Measurements from ENCODE around the gene SLC16A7.

Gene SLC16A7

GRCh38 chr12:59717436-59717835, 121.6 kb downstream of the SLC16A7 start:
- H3K36me3 ChIP-seq, result peaks cover 0 to 56% (median 5%) of the 10 kb centered on the region in 11 experiments; a peak in 9 of 22 replicates
- H4K20me1 ChIP-seq, result no peaks in the 10 kb centered on the region
- no peak overlapping the region for H3K27ac ChIP-seq
- H3K27me3 ChIP-seq, result no peaks in the 10 kb centered on the region
- H3K4me2 ChIP-seq, result no peak overlapping the region
- H3K9ac ChIP-seq, result no peak overlapping the region
- H3K4me3 ChIP-seq, result no peak overlapping the region
- no peaks in the 10 kb centered on the region; a peak in 2 of 22 replicates for H3K9me3 ChIP-seq (replicated peaks in 1 of 11)
- no peak for TF ChIP-seq Cebpa-rat (IDR thresholded peaks at IDR 0.05)
- H3K4me1 ChIP-seq, result no peaks in the 10 kb centered on the region

GRCh38 chr12:59719701-59720100, 123.9 kb downstream of the SLC16A7 start:
- Histone ChIP-seq H3K4me1 (no peaks in the 10 kb centered on the region), H3K9me3 (replicated peaks in 1 of 11) (no peaks in the 10 kb centered on the region), H3K4me2 (no peak overlapping the region), H3K27me3 (no peaks in the 10 kb centered on the region), H3K36me3 (peaks cover 0 to 34% (median 0%) of the 10 kb centered on the region in 11 experiments; a peak in 7 of 22 replicates), H3K4me3 (no peak overlapping the region), H3K9ac (no peak overlapping the region), H3K27ac (no peak overlapping the region), H4K20me1 (no peaks in the 10 kb centered on the region)
- TF ChIP-seq Cebpa-rat (IDR thresholded peaks at IDR 0.05), result no peak

- 0 out of 22 replicates have a peak, but pooled peaks cover 0 to 3% (median 0%) of the 10 kb centered on the region in 11 experiments for H4K20me1 ChIP-seq
- no peak overlapping the region for H3K9ac ChIP-seq
- H3K9me3 ChIP-seq (replicated peaks in 1 of 11), result no peaks in the 10 kb centered on the region
- TF ChIP-seq Cebpa-rat (IDR thresholded peaks at IDR 0.05), result no peak
- H3K4me2 ChIP-seq, result no peak overlapping the region
- peaks cover 0 to 24% (median 0%) of the 10 kb centered on the region in 11 experiments; a peak in 3 of 22 replicates for H3K36me3 ChIP-seq
- H3K4me1 ChIP-seq, result no peaks in the 10 kb centered on the region
- no peaks in the 10 kb centered on the region for H3K27me3 ChIP-seq
- H3K27ac ChIP-seq, result no peak overlapping the region
- no peak overlapping the region for H3K4me3 ChIP-seq
Observed at GRCh38 chr12:59723520-59723919, 127.7 kb downstream of the SLC16A7 start.

GRCh38 chr12:59724011-59724695, 128.3 kb downstream of the SLC16A7 start:
- H3K27ac ChIP-seq, result no peak overlapping the region
- H3K4me2 ChIP-seq, result no peak overlapping the region
- no peak overlapping the region for H3K4me3 ChIP-seq
- H4K20me1 ChIP-seq, result 0 out of 22 replicates have a peak, but pooled peaks cover 0 to 4% (median 0%) of the 10 kb centered on the region in 11 experiments
- H3K4me1 ChIP-seq, result no peaks in the 10 kb centered on the region
- no peak for TF ChIP-seq Cebpa-rat (IDR thresholded peaks at IDR 0.05)
- no peak overlapping the region for H3K9ac ChIP-seq
- H3K9me3 ChIP-seq (replicated peaks in 1 of 11), result no peaks in the 10 kb centered on the region
- H3K36me3 ChIP-seq, result peaks cover 0 to 30% (median 0%) of the 10 kb centered on the region in 11 experiments; a peak in 3 of 22 replicates
- H3K27me3 ChIP-seq, result no peaks in the 10 kb centered on the region

GRCh38 chr12:59733200-59733599, 137.4 kb downstream of the SLC16A7 start:
- H3K27me3 ChIP-seq, result no peaks in the 10 kb centered on the region
- peaks cover 0 to 15% (median 0%) of the 10 kb centered on the region in 11 experiments; a peak in 1 of 22 replicates for H4K20me1 ChIP-seq
- H3K4me2 ChIP-seq, result no peak overlapping the region
- no peaks in the 10 kb centered on the region; a peak in 1 of 20 replicates for H3K4me1 ChIP-seq
- H3K9ac ChIP-seq, result no peak overlapping the region
- no peak overlapping the region for H3K27ac ChIP-seq
- no peak overlapping the region for H3K4me3 ChIP-seq
- TF ChIP-seq Cebpa-rat (IDR thresholded peaks at IDR 0.05), result no peak
- H3K9me3 ChIP-seq (replicated peaks in 1 of 11), result peaks cover 0 to 11% (median 0%) of the 10 kb centered on the region in 11 experiments; a peak in 6 of 22 replicates
- peaks cover 0 to 65% (median 8%) of the 10 kb centered on the region in 11 experiments; a peak in 10 of 22 replicates for H3K36me3 ChIP-seq

- no peak overlapping the region for H3K9ac ChIP-seq
- H3K4me1 ChIP-seq, result no peaks in the 10 kb centered on the region; a peak in 1 of 20 replicates
- H3K4me3 ChIP-seq, result no peak overlapping the region
- no peaks in the 10 kb centered on the region for H3K27me3 ChIP-seq
- TF ChIP-seq Cebpa-rat (IDR thresholded peaks at IDR 0.05), result no peak
- H3K27ac ChIP-seq, result no peak overlapping the region
- H3K36me3 ChIP-seq, result peaks cover 0 to 57% (median 8%) of the 10 kb centered on the region in 11 experiments; a peak in 10 of 22 replicates
- peaks cover 0 to 11% (median 0%) of the 10 kb centered on the region in 11 experiments; a peak in 6 of 22 replicates for H3K9me3 ChIP-seq (replicated peaks in 1 of 11)
- H4K20me1 ChIP-seq, result peaks cover 0 to 12% (median 0%) of the 10 kb centered on the region in 11 experiments; a peak in 1 of 22 replicates
- no peak overlapping the region for H3K4me2 ChIP-seq
Observed at GRCh38 chr12:59734371-59734770, 138.5 kb downstream of the SLC16A7 start.

GRCh38 chr12:59735231-59735630, 139.4 kb downstream of the SLC16A7 start:
- TF ChIP-seq Cebpa-rat (IDR thresholded peaks at IDR 0.05), result no peak
- Histone ChIP-seq H3K36me3 (peaks cover 0 to 51% (median 8%) of the 10 kb centered on the region in 11 experiments; a peak in 10 of 22 replicates), H3K27me3 (no peaks in the 10 kb centered on the region), H3K9me3 (replicated peaks in 1 of 11) (peaks cover 0 to 11% (median 0%) of the 10 kb centered on the region in 11 experiments; a peak in 6 of 22 replicates), H3K4me1 (no peaks in the 10 kb centered on the region; a peak in 1 of 20 replicates), H3K4me3 (no peak overlapping the region), H3K9ac (no peak overlapping the region), H3K27ac (no peak overlapping the region), H3K4me2 (no peak overlapping the region), H4K20me1 (peaks cover 0 to 12% (median 0%) of the 10 kb centered on the region in 11 experiments; a peak in 1 of 22 replicates)

- Histone ChIP-seq H3K9me3 (replicated peaks in 1 of 11) (peaks cover 0 to 11% (median 0%) of the 10 kb centered on the region in 11 experiments; a peak in 6 of 22 replicates), H3K4me2 (no peak overlapping the region), H3K36me3 (peaks cover 0 to 47% (median 8%) of the 10 kb centered on the region in 11 experiments; a peak in 10 of 22 replicates), H3K4me3 (no peak overlapping the region), H3K9ac (no peak overlapping the region), H3K27ac (no peak overlapping the region), H3K4me1 (peaks cover 0 to 1% (median 0%) of the 10 kb centered on the region in 10 experiments; a peak in 1 of 20 replicates), H3K27me3 (no peaks in the 10 kb centered on the region), H4K20me1 (peaks cover 0 to 12% (median 0%) of the 10 kb centered on the region in 11 experiments; a peak in 1 of 22 replicates)
- TF ChIP-seq Cebpa-rat (IDR thresholded peaks at IDR 0.05), result no peak
Observed at GRCh38 chr12:59736359-59736758, 140.5 kb downstream of the SLC16A7 start.

GRCh38 chr12:59736786-59737185, 141.0 kb downstream of the SLC16A7 start:
- H3K36me3 ChIP-seq, result peaks cover 0 to 47% (median 8%) of the 10 kb centered on the region in 11 experiments; a peak in 10 of 22 replicates
- H4K20me1 ChIP-seq, result peaks cover 0 to 12% (median 0%) of the 10 kb centered on the region in 11 experiments; a peak in 1 of 22 replicates
- H3K27me3 ChIP-seq, result no peaks in the 10 kb centered on the region
- TF ChIP-seq Cebpa-rat (IDR thresholded peaks at IDR 0.05), result no peak
- H3K9ac ChIP-seq, result no peak overlapping the region
- no peak overlapping the region for H3K27ac ChIP-seq
- no peak overlapping the region for H3K4me3 ChIP-seq
- H3K4me1 ChIP-seq, result peaks cover 0 to 5% (median 0%) of the 10 kb centered on the region in 10 experiments; a peak in 2 of 20 replicates
- H3K9me3 ChIP-seq (replicated peaks in 1 of 11), result peaks cover 0 to 11% (median 0%) of the 10 kb centered on the region in 11 experiments; a peak in 6 of 22 replicates
- no peak overlapping the region for H3K4me2 ChIP-seq
